ENCODE data around the gene ATP8B3.

Gene ATP8B3

DNA sequence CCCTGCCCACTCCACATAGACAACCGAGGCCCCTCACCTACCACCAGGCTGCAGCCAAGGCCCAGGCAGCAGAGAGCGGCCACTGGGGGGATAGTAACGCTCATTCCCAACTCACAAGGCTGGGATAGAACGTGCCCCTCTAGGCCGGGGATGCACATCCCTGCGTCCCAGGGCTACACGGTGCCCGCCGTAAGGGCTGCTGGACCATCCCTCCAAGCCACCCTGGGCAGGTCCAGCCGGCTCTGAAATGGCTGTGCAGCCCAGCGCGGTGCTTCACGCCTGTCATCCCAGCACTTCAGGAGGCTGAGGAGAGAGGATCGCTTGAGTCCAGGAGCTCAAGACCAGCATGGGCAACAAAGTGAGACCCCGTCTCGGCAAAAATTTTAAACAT, 33.0 kb upstream of the ATP8B3 start:
- no peak overlapping the region for H3K4me3 ChIP-seq (ENCODE audit: low read depth, low read length)
- H3K9me3 ChIP-seq (ENCODE audit: control insufficient read depth, insufficient read depth, low read depth, low read length) = no peaks in the 10 kb centered on the region
- CTCF ChIA-PET = interaction anchor here (3.1 kb wide), 1 partner anchor 7 kb away, joined by 32 read pairs; no protein-coding TSS in a partner anchor
- POLR2A ChIA-PET = no interaction called here
- no peak overlapping the region for H3K27ac ChIP-seq (ENCODE audit: extremely low read depth, low read depth, low read length)
- H3K4me1 ChIP-seq (ENCODE audit: control insufficient read depth, insufficient read depth, low read length) = peaks cover 2% of the 10 kb centered on the region; the same call in 1 of the 2 replicates
- H3K36me3 ChIP-seq (ENCODE audit: control insufficient read depth in 2 of 2, insufficient read depth in 1 of 2, low read length in 2 of 2) = peaks cover 0 to 23% of the 10 kb centered on the region in 2 experiments; a peak in 1 of 3 replicates
- TF ChIP-seq, protein P1, sequence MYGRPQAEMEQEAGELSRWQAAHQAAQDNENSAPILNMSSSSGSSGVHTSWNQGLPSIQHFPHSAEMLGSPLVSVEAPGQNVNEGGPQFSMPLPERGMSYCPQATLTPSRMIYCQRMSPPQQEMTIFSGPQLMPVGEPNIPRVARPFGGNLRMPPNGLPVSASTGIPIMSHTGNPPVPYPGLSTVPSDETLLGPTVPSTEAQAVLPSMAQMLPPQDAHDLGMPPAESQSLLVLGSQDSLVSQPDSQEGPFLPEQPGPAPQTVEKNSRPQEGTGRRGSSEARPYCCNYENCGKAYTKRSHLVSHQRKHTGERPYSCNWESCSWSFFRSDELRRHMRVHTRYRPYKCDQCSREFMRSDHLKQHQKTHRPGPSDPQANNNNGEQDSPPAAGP (tag by site-specific recombination; IDR thresholded peaks at IDR 0.05) = no peak
- TF ChIP-seq, protein P2, sequence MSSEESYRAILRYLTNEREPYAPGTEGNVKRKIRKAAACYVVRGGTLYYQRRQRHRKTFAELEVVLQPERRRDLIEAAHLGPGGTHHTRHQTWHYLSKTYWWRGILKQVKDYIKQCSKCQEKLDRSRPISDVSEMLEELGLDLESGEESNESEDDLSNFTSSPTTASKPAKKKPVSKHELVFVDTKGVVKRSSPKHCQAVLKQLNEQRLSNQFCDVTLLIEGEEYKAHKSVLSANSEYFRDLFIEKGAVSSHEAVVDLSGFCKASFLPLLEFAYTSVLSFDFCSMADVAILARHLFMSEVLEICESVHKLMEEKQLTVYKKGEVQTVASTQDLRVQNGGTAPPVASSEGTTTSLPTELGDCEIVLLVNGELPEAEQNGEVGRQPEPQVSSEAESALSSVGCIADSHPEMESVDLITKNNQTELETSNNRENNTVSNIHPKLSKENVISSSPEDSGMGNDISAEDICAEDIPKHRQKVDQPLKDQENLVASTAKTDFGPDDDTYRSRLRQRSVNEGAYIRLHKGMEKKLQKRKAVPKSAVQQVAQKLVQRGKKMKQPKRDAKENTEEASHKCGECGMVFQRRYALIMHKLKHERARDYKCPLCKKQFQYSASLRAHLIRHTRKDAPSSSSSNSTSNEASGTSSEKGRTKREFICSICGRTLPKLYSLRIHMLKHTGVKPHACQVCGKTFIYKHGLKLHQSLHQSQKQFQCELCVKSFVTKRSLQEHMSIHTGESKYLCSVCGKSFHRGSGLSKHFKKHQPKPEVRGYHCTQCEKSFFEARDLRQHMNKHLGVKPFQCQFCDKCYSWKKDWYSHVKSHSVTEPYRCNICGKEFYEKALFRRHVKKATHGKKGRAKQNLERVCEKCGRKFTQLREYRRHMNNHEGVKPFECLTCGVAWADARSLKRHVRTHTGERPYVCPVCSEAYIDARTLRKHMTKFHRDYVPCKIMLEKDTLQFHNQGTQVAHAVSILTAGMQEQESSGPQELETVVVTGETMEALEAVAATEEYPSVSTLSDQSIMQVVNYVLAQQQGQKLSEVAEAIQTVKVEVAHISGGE (tag by site-specific recombination; conservative IDR thresholded peaks at IDR 0.05; ENCODE audit: low read depth) = no peak
- TF ChIP-seq KLF9 (tag by site-specific recombination; IDR thresholded peaks at IDR 0.05; ENCODE audit: low read depth) = no peak
- TF ChIP-seq ZNF23 (tag by site-specific recombination; IDR thresholded peaks at IDR 0.05; ENCODE audit: borderline replicate concordance) = no peak
- TF ChIP-seq ZNF776 (tag by site-specific recombination; IDR thresholded peaks at IDR 0.05; ENCODE audit: borderline replicate concordance) = no peak
- TF ChIP-seq ZBTB7A (tag by site-specific recombination; IDR thresholded peaks at IDR 0.05; ENCODE audit: low read depth) = no peak
- TF ChIP-seq, protein P3, sequence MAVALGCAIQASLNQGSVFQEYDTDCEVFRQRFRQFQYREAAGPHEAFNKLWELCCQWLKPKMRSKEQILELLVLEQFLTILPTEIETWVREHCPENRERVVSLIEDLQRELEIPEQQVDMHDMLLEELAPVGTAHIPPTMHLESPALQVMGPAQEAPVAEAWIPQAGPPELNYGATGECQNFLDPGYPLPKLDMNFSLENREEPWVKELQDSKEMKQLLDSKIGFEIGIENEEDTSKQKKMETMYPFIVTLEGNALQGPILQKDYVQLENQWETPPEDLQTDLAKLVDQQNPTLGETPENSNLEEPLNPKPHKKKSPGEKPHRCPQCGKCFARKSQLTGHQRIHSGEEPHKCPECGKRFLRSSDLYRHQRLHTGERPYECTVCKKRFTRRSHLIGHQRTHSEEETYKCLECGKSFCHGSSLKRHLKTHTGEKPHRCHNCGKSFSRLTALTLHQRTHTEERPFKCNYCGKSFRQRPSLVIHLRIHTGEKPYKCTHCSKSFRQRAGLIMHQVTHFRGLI (tag by site-specific recombination; IDR thresholded peaks at IDR 0.05) = no peak
- TF ChIP-seq ZBTB17 (tag by site-specific recombination; IDR thresholded peaks at IDR 0.05) = no peak
- TF ChIP-seq FEZF1 (tag by site-specific recombination; IDR thresholded peaks at IDR 0.05) = no peak
- no peak for TF ChIP-seq ZNF48 (tag by site-specific recombination; IDR thresholded peaks at IDR 0.05)
- TF ChIP-seq, protein P4, sequence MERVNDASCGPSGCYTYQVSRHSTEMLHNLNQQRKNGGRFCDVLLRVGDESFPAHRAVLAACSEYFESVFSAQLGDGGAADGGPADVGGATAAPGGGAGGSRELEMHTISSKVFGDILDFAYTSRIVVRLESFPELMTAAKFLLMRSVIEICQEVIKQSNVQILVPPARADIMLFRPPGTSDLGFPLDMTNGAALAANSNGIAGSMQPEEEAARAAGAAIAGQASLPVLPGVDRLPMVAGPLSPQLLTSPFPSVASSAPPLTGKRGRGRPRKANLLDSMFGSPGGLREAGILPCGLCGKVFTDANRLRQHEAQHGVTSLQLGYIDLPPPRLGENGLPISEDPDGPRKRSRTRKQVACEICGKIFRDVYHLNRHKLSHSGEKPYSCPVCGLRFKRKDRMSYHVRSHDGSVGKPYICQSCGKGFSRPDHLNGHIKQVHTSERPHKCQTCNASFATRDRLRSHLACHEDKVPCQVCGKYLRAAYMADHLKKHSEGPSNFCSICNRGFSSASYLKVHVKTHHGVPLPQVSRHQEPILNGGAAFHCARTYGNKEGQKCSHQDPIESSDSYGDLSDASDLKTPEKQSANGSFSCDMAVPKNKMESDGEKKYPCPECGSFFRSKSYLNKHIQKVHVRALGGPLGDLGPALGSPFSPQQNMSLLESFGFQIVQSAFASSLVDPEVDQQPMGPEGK (tag by site-specific recombination; IDR thresholded peaks at IDR 0.05) = no peak
- TF ChIP-seq ZNF837 (tag by site-specific recombination; IDR thresholded peaks at IDR 0.05) = no peak

DNA sequence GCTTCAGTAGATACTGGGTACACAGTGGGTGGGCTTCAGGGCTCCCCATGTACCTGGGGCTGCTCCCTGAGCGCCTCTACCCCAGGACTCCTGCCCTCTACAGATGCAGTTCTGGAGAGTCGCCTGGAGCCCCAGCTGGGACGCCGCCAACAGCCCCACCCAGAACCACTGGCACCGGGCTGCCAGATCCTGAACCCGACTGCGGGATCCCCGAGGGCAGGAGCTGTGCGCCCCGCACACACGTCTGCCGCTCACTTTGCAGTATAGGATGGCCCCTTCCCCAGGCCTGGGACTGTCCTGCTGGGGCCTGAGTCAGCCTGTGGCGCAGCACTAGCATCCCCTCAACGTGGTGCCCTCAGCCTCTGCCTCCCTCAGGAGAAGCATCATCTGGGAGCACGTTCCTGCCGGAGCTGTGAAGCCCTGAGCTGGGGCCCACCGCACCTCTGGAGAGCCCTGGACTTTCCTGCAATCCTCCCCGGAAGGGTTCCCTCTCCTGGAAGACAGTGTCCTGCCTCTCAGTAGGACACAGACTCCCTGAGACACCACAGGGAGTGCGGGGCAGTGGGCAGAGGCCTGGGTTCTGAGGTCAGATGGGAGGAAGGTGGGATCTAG, 32.5 kb upstream of the ATP8B3 start:
- H3K9me3 ChIP-seq (ENCODE audit: control insufficient read depth, insufficient read depth, low read depth, low read length) = no peaks in the 10 kb centered on the region
- CTCF ChIA-PET = interaction anchor here (3.1 kb wide), 1 partner anchor 7 kb away, joined by 32 read pairs; no protein-coding TSS in a partner anchor
- no peak overlapping the region for H3K27ac ChIP-seq (ENCODE audit: extremely low read depth, low read depth, low read length)
- POLR2A ChIA-PET = interaction anchor here (0.5 kb wide), 1 partner anchor 294 kb away, joined by 6 read pairs; no protein-coding TSS in a partner anchor
- H3K36me3 ChIP-seq (ENCODE audit: control insufficient read depth in 2 of 2, insufficient read depth in 1 of 2, low read length in 2 of 2) = peaks cover 0 to 28% of the 10 kb centered on the region in 2 experiments; a peak in 1 of 3 replicates
- no peak for TF ChIP-seq ZNF544 (tag by site-specific recombination; IDR thresholded peaks at IDR 0.05)
- TF ChIP-seq, protein P5, sequence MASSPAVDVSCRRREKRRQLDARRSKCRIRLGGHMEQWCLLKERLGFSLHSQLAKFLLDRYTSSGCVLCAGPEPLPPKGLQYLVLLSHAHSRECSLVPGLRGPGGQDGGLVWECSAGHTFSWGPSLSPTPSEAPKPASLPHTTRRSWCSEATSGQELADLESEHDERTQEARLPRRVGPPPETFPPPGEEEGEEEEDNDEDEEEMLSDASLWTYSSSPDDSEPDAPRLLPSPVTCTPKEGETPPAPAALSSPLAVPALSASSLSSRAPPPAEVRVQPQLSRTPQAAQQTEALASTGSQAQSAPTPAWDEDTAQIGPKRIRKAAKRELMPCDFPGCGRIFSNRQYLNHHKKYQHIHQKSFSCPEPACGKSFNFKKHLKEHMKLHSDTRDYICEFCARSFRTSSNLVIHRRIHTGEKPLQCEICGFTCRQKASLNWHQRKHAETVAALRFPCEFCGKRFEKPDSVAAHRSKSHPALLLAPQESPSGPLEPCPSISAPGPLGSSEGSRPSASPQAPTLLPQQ (tag by site-specific recombination; IDR thresholded peaks at IDR 0.05) = peak; percentile 51
- no peak for TF ChIP-seq ZNF133 (tag by site-specific recombination; IDR thresholded peaks at IDR 0.05)
- no peak for TF ChIP-seq ZNF239 (tag by site-specific recombination; IDR thresholded peaks at IDR 0.05)
- no peak for TF ChIP-seq ZNF555 (tag by site-specific recombination; conservative IDR thresholded peaks at IDR 0.05)
- 0 out of 2 replicates have a peak, but pooled peaks have one; percentile 52 for TF ChIP-seq ZFP69B (tag by site-specific recombination; IDR thresholded peaks at IDR 0.05)
- TF ChIP-seq ZNF571 (tag by site-specific recombination; IDR thresholded peaks at IDR 0.05) = no peak
- peaks cover 2% of the 10 kb centered on the region; the same call in 1 of the 2 replicates for H3K4me1 ChIP-seq (ENCODE audit: control insufficient read depth, insufficient read depth, low read length)
- H3K4me3 ChIP-seq (ENCODE audit: low read depth, low read length) = no peak overlapping the region

Data from HEK293 (cell line).